ENCODE measurements around the gene PTPRD. TPM values are rescaled to one million over a fixed set of nuclear protein-coding genes. Genes with fewer than 3 reads are reported as not detected.

The PTPRD gene
- total RNA-seq, 2 donors from 2014 or later: 12.1 to 13.4 TPM

GRCh38 chr9:8338767-8339510, 2273.9 kb downstream of the PTPRD start:
- intact Hi-C loops (cut with DNase I): no loop called here
- DNase-seq (no peak), ATAC-seq (peak; percentile 65 to 66)

- ATAC-seq: peak; percentile 84 to 86
- DNase-seq: no peak
- intact Hi-C loops (cut with DNase I): no loop called here
Observed at GRCh38 chr9:8337834-8338766, 2274.7 kb downstream of the PTPRD start.

GRCh38 chr9:8332871-8333270, 2279.9 kb downstream of the PTPRD start:
- no peak for ATAC-seq
- no peak for DNase-seq
- intact Hi-C loops (cut with DNase I): no loop called here

- no peak for ATAC-seq
- intact Hi-C loops (cut with DNase I): no loop called here
Observed at GRCh38 chr9:8332331-8332650, 2280.5 kb downstream of the PTPRD start.

GRCh38 chr9:8331507-8332330, 2281.1 kb downstream of the PTPRD start:
- DNase-seq: no peak
- intact Hi-C loops (cut with DNase I): no loop called here
- ATAC-seq: no peak

More at GRCh38 chr9:8332331-8332650, 2280.5 kb downstream of the PTPRD start:
- no peak for DNase-seq

- DNase-seq (no peak), ATAC-seq (no peak)
- intact Hi-C loops (cut with DNase I): no loop called here
Observed at GRCh38 chr9:8329561-8330283, 2283.1 kb downstream of the PTPRD start.

GRCh38 chr9:8315211-8315610, 2297.6 kb downstream of the PTPRD start:
- no peak for ATAC-seq
- intact Hi-C loops (cut with DNase I): no loop called here
- no peak for DNase-seq

- ATAC-seq: no peak
- no peak for DNase-seq
- intact Hi-C loops (cut with DNase I): no loop called here
Observed at GRCh38 chr9:8309258-8309657, 2303.5 kb downstream of the PTPRD start.

- ATAC-seq (no peak), DNase-seq (no peak)
- intact Hi-C loops (cut with DNase I): no loop called here
Observed at GRCh38 chr9:8304720-8305119, 2308.1 kb downstream of the PTPRD start.

GRCh38 chr9:8301296-8301695, 2311.5 kb downstream of the PTPRD start:
- DNase-seq (no peak), ATAC-seq (no peak)
- intact Hi-C loops (cut with DNase I): no loop called here

- no peak for ATAC-seq
- intact Hi-C loops (cut with DNase I): no loop called here
- no peak for DNase-seq
Observed at GRCh38 chr9:8297047-8297446, 2315.8 kb downstream of the PTPRD start.

- DNase-seq: no peak
- peak in 1 of 2 donors; percentile 57 for ATAC-seq
- intact Hi-C loops (cut with DNase I): no loop called here
Observed at GRCh38 chr9:8292657-8293056, 2320.1 kb downstream of the PTPRD start.

GRCh38 chr9:8289681-8290080, 2323.1 kb downstream of the PTPRD start:
- no peak for ATAC-seq
- intact Hi-C loops (cut with DNase I): no loop called here
- no peak for DNase-seq

GRCh38 chr9:8287970-8288369, 2324.8 kb downstream of the PTPRD start:
- intact Hi-C loops (cut with DNase I): no loop called here
- no peak for ATAC-seq
- DNase-seq: no peak

- DNase-seq (no peak), ATAC-seq (no peak)
- intact Hi-C loops (cut with DNase I): no loop called here
Observed at GRCh38 chr9:8287501-8287900, 2325.3 kb downstream of the PTPRD start.

- intact Hi-C loops (cut with DNase I): no loop called here
- DNase-seq: no peak
- no peak for ATAC-seq
Observed at GRCh38 chr9:8284884-8285283, 2327.9 kb downstream of the PTPRD start.

GRCh38 chr9:8282535-8282934, 2330.3 kb downstream of the PTPRD start:
- ATAC-seq (no peak), DNase-seq (no peak)
- intact Hi-C loops (cut with DNase I): no loop called here

- ATAC-seq: no peak
- no peak for DNase-seq
- intact Hi-C loops (cut with DNase I): no loop called here
Observed at GRCh38 chr9:8280811-8281210, 2332.0 kb downstream of the PTPRD start.

- DNase-seq: no peak
- no peak for ATAC-seq
- intact Hi-C loops (cut with DNase I): no loop called here
Observed at GRCh38 chr9:8278048-8278447, 2334.8 kb downstream of the PTPRD start.
